HPDE6-E6E7 (cell line): Measurements from ENCODE around the gene SRRM4.
"Not testable (repeated sequence)": the region's sequence is repeated elsewhere in the genome, so short reads cannot be mapped to it uniquely, and the experiment has no call there.

Experiments
- DNase-seq: peaks from one replicate; pipeline ENCODE4 v3.0.0; 2011; ENCODE audit warnings: missing footprints; ENCODE audit errors: extremely low spot score

Gene SRRM4

GRCh38 chr12:118981285-118982211, at the start of gene SRRM4:
Gene SRRM4, plus strand, starts transcription at chr12:118981541. Its CDS starts 342 bp downstream, at chr12:118981883.
- DNase-seq, result no peak

GRCh38 chr12:118946256-118946655, 35.1 kb upstream of the SRRM4 start:
- DNase-seq, result no peak

- no peak for DNase-seq
Measured at GRCh38 chr12:118958520-118958919, 22.8 kb upstream of the SRRM4 start.

- no peak for DNase-seq
Measured at GRCh38 chr12:118959348-118959747, 22.0 kb upstream of the SRRM4 start.

- no peak for DNase-seq
Measured at GRCh38 chr12:118959985-118960560, 21.3 kb upstream of the SRRM4 start.

- DNase-seq, result no peak
Measured at GRCh38 chr12:118960865-118961264, 20.5 kb upstream of the SRRM4 start.

GRCh38 chr12:118964988-118965387, 16.4 kb upstream of the SRRM4 start:
- no peak for DNase-seq

- DNase-seq, result no peak
Measured at GRCh38 chr12:118970856-118971255, 10.5 kb upstream of the SRRM4 start.

GRCh38 chr12:118972982-118973381, 8.4 kb upstream of the SRRM4 start:
- no peak for DNase-seq

GRCh38 chr12:118979763-118980406, 1.5 kb upstream of the SRRM4 start:
- DNase-seq, result no peak

GRCh38 chr12:118980407-118981014, 830 bp upstream of the SRRM4 start:
- no peak for DNase-seq

GRCh38 chr12:118982302-118982701, 961 bp downstream of the SRRM4 start:
- DNase-seq, result no peak

- DNase-seq, result no peak
Measured at GRCh38 chr12:118982984-118983761, 1.8 kb downstream of the SRRM4 start.

- no peak for DNase-seq
Measured at GRCh38 chr12:118984161-118984943, 3.0 kb downstream of the SRRM4 start.

GRCh38 chr12:118986050-118986449, 4.7 kb downstream of the SRRM4 start:
- no peak for DNase-seq

GRCh38 chr12:118999107-118999506, 17.8 kb downstream of the SRRM4 start:
- no peak for DNase-seq

- DNase-seq, result no peak
Measured at GRCh38 chr12:119005085-119005484, 23.7 kb downstream of the SRRM4 start.

GRCh38 chr12:119005913-119006312, 24.6 kb downstream of the SRRM4 start:
- DNase-seq, result no peak

GRCh38 chr12:119006746-119007145, 25.4 kb downstream of the SRRM4 start:
- no peak for DNase-seq

- DNase-seq, result not testable (repeated sequence)
Measured at GRCh38 chr12:119008273-119008672, 26.9 kb downstream of the SRRM4 start.
